Spleen (tissue), 11 donors: ENCODE measurements around the gene LAIR1. TPM values are rescaled to one million over a fixed set of nuclear protein-coding genes. Genes with fewer than 3 reads are reported as not detected.

Experiments
- DNase-seq: peaks from one replicate; pipeline ENCODE4 v3.0.0-alpha.2; 2020
- H3K27ac ChIP-seq, 8 donors: fragments of 200-600 bp; sonication (generic) in 7 of 8; 1 replicate in 4 of 8; 2 replicates in 4 of 8; pipeline versions ENCODE4 v1.5.0 to v1.8.0; 2016 to 2021; ENCODE audit warnings: inconsistent platforms in 4 of 8, mild to moderate bottlenecking in 4 of 8, moderate library complexity in 1 of 8
- H3K27me3 ChIP-seq, 7 donors: fragments of 200-600 bp; sonication (generic) in 6 of 7; replicated peaks in 1 of 7; 1 replicate in 4 of 7; 2 replicates in 3 of 7; pipeline versions ENCODE4 v1.5.0 to v1.8.0; 2016 to 2021; ENCODE audit warnings: inconsistent platforms in 3 of 7, mild to moderate bottlenecking in 1 of 7
- H3K36me3 ChIP-seq, 6 donors: fragments of 200-600 bp; sonication (generic) in 5 of 6; 1 replicate in 4 of 6; 2 replicates in 2 of 6; pipeline versions ENCODE4 v1.5.0 to v1.8.0; 2016 to 2021; ENCODE audit warnings: inconsistent platforms in 2 of 6
- H3K4me1 ChIP-seq, 6 donors: fragments of 200-600 bp; sonication (generic) in 5 of 6; 1 replicate in 3 of 6; 2 replicates in 3 of 6; pipeline versions ENCODE4 v1.5.0 to v1.8.0; 2016 to 2021; ENCODE audit warnings: inconsistent platforms in 3 of 6
- H3K4me3 ChIP-seq, 8 donors: fragments of 200-600 bp; sonication (generic) in 7 of 8; 1 replicate in 4 of 8; 2 replicates in 4 of 8; pipeline versions ENCODE4 v1.5.0 to v1.8.0; 2016 to 2021; ENCODE audit warnings: inconsistent platforms in 4 of 8, mild to moderate bottlenecking in 4 of 8, moderate library complexity in 2 of 8
- H3K9me3 ChIP-seq, 8 donors: fragments of 200-600 bp; sonication (generic) in 7 of 8; 1 replicate in 4 of 8; 2 replicates in 4 of 8; pipeline versions ENCODE4 v1.5.0 to v1.8.0; 2016 to 2021; ENCODE audit warnings: inconsistent platforms in 4 of 8
- POLR2A ChIP-seq, 3 donors: fragments of 450-650 bp; IDR thresholded peaks; one replicate each; pipeline ENCODE4 v1.5.1; 2017; ENCODE audit warnings: antibody characterized with exemption in 3 of 3, mild to moderate bottlenecking in 1 of 3
- POLR2AphosphoS5 ChIP-seq, 3 donors: sonication (generic); formaldehyde crosslinking; IDR thresholded peaks; one replicate each; pipeline ENCODE4 v1.5.1; 2017; ENCODE audit warnings: antibody characterized with exemption in 3 of 3
- WGBS, 5 donors: extraction: QIAGEN DNeasy Blood & Tissue Kit in 3 of 5; methylation state at CpG; one replicate each; pipeline versions ENCODE4 v1.1.5 to v1.1.7; 2013 to 2018; 5-methylcytosine and 5-hydroxymethylcytosine counted together
- intact Hi-C: fragments of 100-400 bp; cut with DNase I; formaldehyde crosslinking; loops from one replicate; pipeline ENCODE4 v1.15.0; 2023; ENCODE audit warnings: low total_unique reads
- polyA plus RNA-seq, 3 donors: library from polyadenylated mRNA; stranded (reverse); fragments of 200-250 nt; gene quantifications; one replicate each; pipeline ENCODE4 v1.2.1, GENCODE V29; 2013
- total RNA-seq, 7 donors: library from RNA; depleted of rRNA in 3 of 7; stranded (reverse); fragments of >200 nt in 3 of 7; fragmentation: NEBNext Ultra II Directional in 4 of 7; extraction: Animal tissue kit (Norgen Biotek cat#: 25700) in 4 of 7; gene quantifications; one replicate each; pipeline versions ENCODE4 v1.1.0 to v1.2.1, GENCODE V29; 2016 to 2021
- TF ChIP-seq, protein P1 (sequence below), 11 experiments: fragments of 200-600 bp in 7 of 11; fragments of 450-650 bp in 4 of 11; sonication (generic) in 4 of 11; IDR thresholded peaks in 8 of 11; conservative IDR thresholded peaks in 3 of 11; 1 replicate in 7 of 11; 2 replicates in 4 of 11; pipeline versions ENCODE4 v1.4.0 to v1.8.0; 2016 to 2021; ENCODE audit warnings: antibody characterized with exemption in 11 of 11, inconsistent platforms in 4 of 11, mild to moderate bottlenecking in 1 of 11
- donor health status: healthy with polysubstance abuse.
- donor health status: DM: no; HTN: no; CAD: no; lungs with moderate emphysema.
- donor health status: DM: no; HTN: no; CAD: no.
- donor health status: Bipolar disorder and iron deficiency.
- donor health status: healthy.
- donor health status: DM: no; HTN: no; CAD: no.
- donor health status: DM: yes; HTN: yes; CAD: no.

Gene LAIR1
- total and polyA plus RNA-seq, 10 donors: 56.3 to 164 (median 109) TPM

DNA sequence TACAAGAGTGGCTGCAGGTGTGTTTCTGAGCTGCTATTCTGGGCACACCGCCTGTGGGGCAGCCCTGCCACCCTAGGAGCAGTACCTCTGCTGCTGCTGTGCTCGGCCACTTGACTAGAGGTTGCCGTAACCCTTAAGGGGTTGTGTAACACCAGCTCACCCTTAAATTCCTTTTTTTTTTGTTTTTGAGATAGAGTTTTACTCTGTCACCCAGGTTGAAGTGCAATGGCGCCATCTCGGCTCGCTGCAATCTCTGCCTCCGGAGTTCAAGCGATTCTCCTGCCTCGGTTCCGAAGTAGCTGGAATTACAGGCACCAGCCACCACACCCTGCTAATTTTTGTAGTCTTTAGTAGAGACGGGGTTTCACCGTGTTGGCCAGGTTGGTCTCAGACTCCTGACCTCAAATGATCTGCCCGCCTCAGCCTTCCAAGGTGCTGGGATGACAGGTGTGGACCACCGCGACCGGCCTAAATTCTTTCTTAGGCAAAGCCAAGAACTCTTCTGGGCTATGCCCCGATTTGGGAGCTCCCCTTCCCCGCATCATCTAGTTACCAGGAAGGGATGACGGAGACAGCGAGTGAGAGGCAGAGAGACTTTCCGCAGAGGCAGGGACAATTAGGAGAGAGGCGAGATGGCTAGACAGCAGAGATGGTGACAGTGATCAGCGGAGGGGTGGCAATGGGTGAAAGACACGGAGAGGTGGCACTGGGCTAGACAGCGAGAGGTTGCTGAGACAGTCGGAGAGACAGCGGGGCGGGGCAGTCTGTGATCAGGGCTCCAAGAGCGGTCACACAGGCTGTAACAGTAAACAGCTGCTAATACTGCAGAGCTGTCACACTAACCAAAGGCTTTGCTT lies 47.4 kb downstream of the LAIR1 start:
- Histone ChIP-seq H3K27me3 (peaks cover 0 to 38% (median 4%) of the 10 kb centered on the region in 7 donors), H3K36me3 (no peaks in the 10 kb centered on the region), H3K4me3 (peak overlapping the region in 1 of 8 donors; percentile 27), H3K4me1 (peaks cover 0 to 64% (median 18%) of the 10 kb centered on the region in 6 donors), H3K9me3 (no peaks in the 10 kb centered on the region), H3K27ac (peak overlapping the region in 7 of 8 donors; percentile 61 to 89 (median 84))
- WGBS, 5 donors: 70 to 82% (median 75%) methylated on average over 24 to 29 of the region's 29 CpGs
- TF ChIP-seq POLR2A (IDR thresholded peaks at IDR 0.05) (no peak), POLR2AphosphoS5 (IDR thresholded peaks at IDR 0.05) (peak in 2 of 3 donors; percentile 10 to 22)
- DNase-seq: peak; percentile 82
- intact Hi-C loops: no loop called here

DNA sequence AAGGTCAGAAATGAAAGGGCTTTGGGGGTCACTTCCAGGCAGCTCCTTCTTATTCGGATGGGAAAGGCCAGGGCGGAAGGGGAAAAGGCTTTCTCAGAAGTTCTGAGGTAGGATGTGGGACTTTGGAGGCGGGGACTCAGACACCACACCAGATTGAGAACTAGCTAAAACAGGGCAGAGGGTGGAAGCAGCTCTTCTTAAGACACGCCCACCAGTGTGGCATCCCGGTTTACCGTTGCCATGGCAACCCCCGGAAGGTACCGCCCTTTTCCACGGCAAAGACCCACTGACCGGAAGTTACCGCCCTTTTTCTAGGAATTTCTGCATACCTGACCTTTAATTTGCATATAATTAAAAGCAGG lies 48.0 kb downstream of the LAIR1 start:
- intact Hi-C loops: no loop called here
- Histone ChIP-seq H3K36me3 (peaks cover 0 to 1% (median 0%) of the 10 kb centered on the region in 6 donors), H3K27ac (peak overlapping the region in 7 of 8 donors; percentile 61 to 89 (median 84)), H3K27me3 (peaks cover 0 to 44% (median 4%) of the 10 kb centered on the region in 7 donors), H3K4me1 (peaks cover 0 to 70% (median 19%) of the 10 kb centered on the region in 6 donors), H3K4me3 (peak overlapping the region in 1 of 8 donors; percentile 27), H3K9me3 (no peaks in the 10 kb centered on the region)
- peak; percentile 85 for DNase-seq
- TF ChIP-seq POLR2AphosphoS5 (IDR thresholded peaks at IDR 0.05): no peak
- TF ChIP-seq POLR2A (IDR thresholded peaks at IDR 0.05): no peak
- TF ChIP-seq, protein P1, sequence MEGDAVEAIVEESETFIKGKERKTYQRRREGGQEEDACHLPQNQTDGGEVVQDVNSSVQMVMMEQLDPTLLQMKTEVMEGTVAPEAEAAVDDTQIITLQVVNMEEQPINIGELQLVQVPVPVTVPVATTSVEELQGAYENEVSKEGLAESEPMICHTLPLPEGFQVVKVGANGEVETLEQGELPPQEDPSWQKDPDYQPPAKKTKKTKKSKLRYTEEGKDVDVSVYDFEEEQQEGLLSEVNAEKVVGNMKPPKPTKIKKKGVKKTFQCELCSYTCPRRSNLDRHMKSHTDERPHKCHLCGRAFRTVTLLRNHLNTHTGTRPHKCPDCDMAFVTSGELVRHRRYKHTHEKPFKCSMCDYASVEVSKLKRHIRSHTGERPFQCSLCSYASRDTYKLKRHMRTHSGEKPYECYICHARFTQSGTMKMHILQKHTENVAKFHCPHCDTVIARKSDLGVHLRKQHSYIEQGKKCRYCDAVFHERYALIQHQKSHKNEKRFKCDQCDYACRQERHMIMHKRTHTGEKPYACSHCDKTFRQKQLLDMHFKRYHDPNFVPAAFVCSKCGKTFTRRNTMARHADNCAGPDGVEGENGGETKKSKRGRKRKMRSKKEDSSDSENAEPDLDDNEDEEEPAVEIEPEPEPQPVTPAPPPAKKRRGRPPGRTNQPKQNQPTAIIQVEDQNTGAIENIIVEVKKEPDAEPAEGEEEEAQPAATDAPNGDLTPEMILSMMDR (IDR thresholded peaks at IDR 0.05 in 8 of 11, conservative IDR thresholded peaks at IDR 0.05 in 3 of 11): no peak
- WGBS, 5 donors: 28 to 62% (median 54%) methylated on average over 11 of the region's 11 CpGs

DNA sequence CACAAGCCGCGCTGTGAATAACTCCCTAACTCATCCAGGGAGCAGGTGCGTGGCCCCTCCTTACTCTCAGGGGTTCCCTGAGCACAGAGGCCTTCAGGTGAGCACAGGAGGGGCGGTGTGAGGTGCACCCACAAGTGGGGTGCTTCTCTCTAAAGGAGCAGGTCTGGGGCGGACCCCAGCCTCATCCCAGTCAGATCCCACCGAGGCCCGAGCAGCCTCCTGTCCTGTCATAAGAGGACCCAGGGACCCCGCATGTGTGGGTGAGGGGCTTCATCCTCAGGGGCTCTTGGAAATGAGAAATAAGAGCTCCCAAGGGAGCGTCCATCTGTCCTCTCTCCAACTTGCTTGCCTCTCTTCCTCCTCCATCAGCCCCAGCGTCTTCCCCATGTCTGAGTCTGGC lies 48.8 kb downstream of the LAIR1 start:
- no peak overlapping the region for H3K4me3 ChIP-seq
- peaks cover 0 to 9% (median 0%) of the 10 kb centered on the region in 6 donors for H3K36me3 ChIP-seq
- H3K27me3 ChIP-seq: peaks cover 0 to 52% (median 4%) of the 10 kb centered on the region in 7 donors
- H3K4me1 ChIP-seq: peaks cover 0 to 77% (median 20%) of the 10 kb centered on the region in 6 donors
- peak overlapping the region in 6 of 8 donors; percentile 61 to 89 (median 82) for H3K27ac ChIP-seq
- no peak for DNase-seq
- 77 to 90% (median 84%) methylated on average over 10 of the region's 10 CpGs for WGBS, 5 donors
- intact Hi-C loops: no loop called here
- TF ChIP-seq POLR2A (IDR thresholded peaks at IDR 0.05) (no peak), POLR2AphosphoS5 (IDR thresholded peaks at IDR 0.05) (no peak)
- TF ChIP-seq, protein P1 (IDR thresholded peaks at IDR 0.05 in 8 of 11, conservative IDR thresholded peaks at IDR 0.05 in 3 of 11): no peak
- no peaks in the 10 kb centered on the region for H3K9me3 ChIP-seq

DNA sequence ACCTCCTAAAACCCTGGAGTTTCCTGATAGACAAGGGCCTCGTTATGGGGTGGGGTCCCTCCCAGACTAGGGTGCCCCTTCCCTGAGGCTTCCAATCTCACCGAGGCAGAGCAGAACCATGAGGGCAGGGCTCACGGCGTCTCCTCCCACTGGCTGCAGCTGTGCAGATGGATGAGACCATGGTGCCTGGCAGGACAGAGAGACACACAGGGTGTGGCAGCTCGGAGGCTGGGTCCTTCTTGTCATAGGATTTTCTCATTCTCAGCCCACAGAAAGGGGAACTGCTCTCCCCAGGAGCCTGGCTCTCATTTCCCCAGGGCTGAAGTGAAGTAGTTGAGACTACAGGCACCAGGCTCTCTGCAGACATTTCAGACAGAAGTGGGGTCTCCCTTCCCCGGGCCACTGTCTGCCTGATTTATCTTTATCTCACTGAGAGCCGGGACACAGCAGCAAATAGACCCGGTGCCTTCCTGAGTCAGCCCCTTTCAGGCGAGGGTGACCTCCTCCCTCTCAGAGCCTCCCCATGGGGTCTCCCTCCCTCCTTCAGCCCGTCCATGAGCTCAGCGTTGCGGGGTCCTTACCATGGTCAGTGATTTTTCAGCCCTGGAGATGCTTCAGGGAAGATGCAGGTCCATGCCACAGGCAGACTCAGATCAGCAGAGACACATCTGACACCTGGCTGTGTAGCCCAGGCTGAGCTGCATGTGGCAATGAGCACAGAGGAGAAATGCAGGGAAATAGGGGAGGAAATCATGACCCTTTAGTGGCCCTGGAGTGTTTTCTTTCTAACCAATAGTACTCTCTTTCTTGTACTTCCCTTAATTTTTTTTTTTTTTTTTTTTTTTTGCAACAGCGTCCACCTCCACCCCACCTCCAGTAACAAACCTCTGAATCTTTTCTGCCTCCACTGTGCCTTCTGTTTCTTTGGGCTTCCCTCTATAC lies 52.0 kb downstream of the LAIR1 start, which contains the start of gene LILRA5:
LILRA5 (minus strand) TSS at position 731 of the 942 bp plus-strand sequence; CDS start at position 584, 147 bp downstream.
- Histone ChIP-seq H3K9me3 (no peaks in the 10 kb centered on the region), H3K27ac (peak within 1 kb of the TSS in 7 of 8 donors; percentile 61 to 91 (median 82)), H3K4me3 (peak within 1 kb of the TSS; percentile 2 to 60 (median 29)), H3K4me1 (peaks cover 0 to 76% (median 12%) of the 10 kb centered on the region in 6 donors), H3K27me3 (peaks cover 0 to 67% (median 4%) of the 10 kb centered on the region in 7 donors), H3K36me3 (peaks cover 0 to 26% (median 0%) of the 10 kb centered on the region in 6 donors)
- TF ChIP-seq POLR2A (IDR thresholded peaks at IDR 0.05) (no peak), POLR2AphosphoS5 (IDR thresholded peaks at IDR 0.05) (peak; percentile 51 to 64 (median 51))
- TF ChIP-seq, protein P1 (IDR thresholded peaks at IDR 0.05 in 8 of 11, conservative IDR thresholded peaks at IDR 0.05 in 3 of 11): no peak
- DNase-seq: peak; percentile 86
- intact Hi-C loops: no loop called here
- WGBS, 5 donors: 14 to 37% (median 31%) methylated on average over 9 to 13 of the region's 13 CpGs
